ENCODE data around the gene MYL5.
"Not testable (repeated sequence)": the region's sequence is repeated elsewhere in the genome, so short reads cannot be mapped to it uniquely, and the experiment has no call there.

The MYL5 gene

DNA sequence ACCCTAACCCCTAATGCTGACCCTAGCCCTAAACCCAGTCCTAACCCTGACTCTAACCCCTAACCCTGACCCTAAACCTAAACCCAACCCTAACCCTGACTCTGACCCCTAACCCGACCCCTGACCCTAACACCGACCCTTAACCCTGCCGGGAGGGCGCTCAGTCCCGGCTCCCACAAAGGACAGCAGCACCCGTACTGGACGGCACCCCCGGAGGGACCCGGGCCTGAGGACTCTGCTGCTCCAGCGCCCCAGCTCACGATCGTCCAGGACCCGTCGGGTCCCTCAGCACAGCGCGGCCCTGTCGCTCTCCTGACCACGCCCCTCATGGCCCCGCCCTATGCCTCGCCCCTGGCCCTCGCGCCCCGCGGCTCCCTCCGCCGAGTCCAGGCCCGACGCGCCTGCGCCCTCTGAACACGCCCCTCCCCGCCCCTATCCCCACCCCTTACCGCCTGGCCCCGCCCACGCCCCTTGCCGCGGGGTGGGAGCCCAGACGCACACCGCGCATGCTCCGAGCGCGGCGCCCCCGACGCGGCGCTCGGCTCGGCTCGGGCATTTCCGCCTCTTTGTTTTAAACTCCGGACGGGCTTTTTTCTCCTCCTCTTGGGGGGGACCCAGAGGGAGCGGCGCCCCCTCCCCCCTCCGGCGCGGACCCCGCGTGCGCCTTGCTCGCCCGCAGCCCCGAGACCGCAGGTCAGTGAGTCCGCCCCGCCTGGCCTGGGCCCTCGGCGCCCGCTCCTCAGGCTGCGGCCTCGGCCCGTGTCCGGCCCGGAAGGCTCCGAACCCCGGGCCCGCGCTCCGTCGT lies 31.1 kb downstream of the MYL5 start, which contains the start of gene PCGF3:
Gene PCGF3, plus strand, starts transcription at position 555 of the 805 bp plus-strand sequence. CDS start 27,849 bp downstream, outside the sequence.
- peaks cover 24% of the 10 kb centered on the region for H3K36me3 ChIP-seq (ENCODE audit: insufficient read depth, insufficient read length, low read length)
- peaks cover 16% of the 10 kb centered on the region for H3K4me1 ChIP-seq (ENCODE audit: insufficient read depth, insufficient read length)
- no peak for TF ChIP-seq ZNF274 (IDR thresholded peaks at IDR 0.05; ENCODE audit: low read depth, low read length)
- no peak for TF ChIP-seq SUZ12 (IDR thresholded peaks at IDR 0.05; ENCODE audit: extremely low read depth, insufficient read depth, insufficient read length)
- TF ChIP-seq YY1 (IDR thresholded peaks at IDR 0.05; ENCODE audit: insufficient read depth, insufficient read length): no peak
- H3K9me3 ChIP-seq (ENCODE audit: insufficient read depth, low read length): no peaks in the 10 kb centered on the region
- peaks cover 7% of the 10 kb centered on the region for H3K27me3 ChIP-seq (ENCODE audit: insufficient read depth, insufficient read length)
- H3K4me3 ChIP-seq (ENCODE audit: insufficient read length, low read depth): peak within 1 kb of the TSS; percentile 83
- H3K9ac ChIP-seq (ENCODE audit: insufficient read length, low read depth): peak within 1 kb of the TSS; percentile 98
- DNase-seq (ENCODE audit: low read depth, low spot score): peak; percentile 87

DNA sequence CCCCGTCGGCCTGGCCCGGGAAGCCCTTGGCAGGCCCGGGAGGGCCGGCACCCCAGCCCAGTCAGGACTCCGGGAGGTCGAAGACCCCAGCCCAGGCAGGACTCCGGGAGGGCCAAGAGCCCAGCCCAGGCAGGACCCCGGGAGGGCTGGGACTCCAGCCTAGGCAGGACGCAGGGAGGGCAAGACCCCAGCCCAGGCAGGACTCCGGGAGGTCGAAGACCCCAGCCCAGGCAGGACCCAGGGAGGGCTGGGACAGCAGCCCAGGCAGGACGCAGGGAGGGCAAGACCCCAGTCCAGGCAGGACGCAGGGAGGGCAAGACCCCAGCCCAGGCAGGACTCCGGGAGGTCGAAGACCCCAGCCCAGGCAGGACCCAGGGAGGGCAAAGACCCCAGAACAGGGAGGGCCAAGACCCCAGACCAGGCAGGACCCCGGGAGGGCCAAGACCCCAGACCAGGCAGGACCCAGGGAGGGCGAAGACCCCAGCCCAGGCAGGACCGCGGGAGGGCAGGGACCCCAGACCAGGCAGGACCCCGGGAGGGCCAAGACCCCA lies 31.8 kb downstream of the MYL5 start:
- H3K9ac ChIP-seq (ENCODE audit: insufficient read length, low read depth): peak overlapping the region; percentile 98
- not testable (repeated sequence) for H3K27me3 ChIP-seq (ENCODE audit: insufficient read depth, insufficient read length); H3K9me3 ChIP-seq (ENCODE audit: insufficient read depth, low read length); DNase-seq (ENCODE audit: low read depth, low spot score)
- H3K36me3 ChIP-seq (ENCODE audit: insufficient read depth, insufficient read length, low read length): peaks cover 30% of the 10 kb centered on the region
- peaks cover 16% of the 10 kb centered on the region for H3K4me1 ChIP-seq (ENCODE audit: insufficient read depth, insufficient read length)
- peak overlapping the region; percentile 83 for H3K4me3 ChIP-seq (ENCODE audit: insufficient read length, low read depth)

DNA sequence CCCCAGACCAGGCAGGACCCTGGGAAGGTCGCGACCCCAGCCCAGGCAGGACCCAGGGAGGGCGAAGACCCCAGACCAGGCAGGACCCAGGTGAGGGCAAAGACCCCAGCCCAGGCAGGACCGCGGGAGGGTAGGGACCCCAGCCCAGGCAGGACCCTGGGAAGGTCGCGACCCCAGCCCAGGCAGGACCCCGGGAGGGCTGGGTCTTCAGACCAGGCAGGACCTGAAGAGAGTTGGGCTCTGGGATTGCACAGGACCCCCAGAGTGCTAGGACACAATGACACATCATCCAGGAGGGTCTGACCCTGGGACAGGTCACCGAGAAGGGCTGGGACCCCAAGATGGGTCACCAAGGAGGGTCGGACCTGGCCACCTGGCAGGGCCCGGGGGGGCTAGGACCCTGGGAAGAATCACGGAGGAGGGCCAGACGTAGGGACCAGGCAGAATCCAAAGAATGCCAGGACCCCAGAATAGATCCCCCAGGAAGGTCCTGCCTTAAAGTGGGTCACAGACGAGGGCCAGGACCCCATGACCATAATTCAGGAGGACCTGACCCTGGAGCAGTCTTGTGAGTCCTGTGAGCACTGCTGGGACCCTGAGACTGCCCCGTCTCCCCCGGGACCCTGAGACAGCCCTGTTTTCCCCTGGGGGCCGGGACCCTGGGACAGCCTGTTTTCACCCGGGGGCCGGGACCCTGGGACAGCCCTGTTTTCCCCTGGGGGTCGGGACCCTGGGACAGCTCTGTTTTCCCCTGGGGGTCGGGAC lies 32.7 kb downstream of the MYL5 start:
- Histone ChIP-seq H3K27me3 (ENCODE audit: insufficient read depth, insufficient read length) (peaks cover 7% of the 10 kb centered on the region), H3K9me3 (ENCODE audit: insufficient read depth, low read length) (no peaks in the 10 kb centered on the region), H3K4me1 (ENCODE audit: insufficient read depth, insufficient read length) (peaks cover 16% of the 10 kb centered on the region), H3K4me3 (ENCODE audit: insufficient read length, low read depth) (peak overlapping the region; percentile 38), H3K9ac (ENCODE audit: insufficient read length, low read depth) (peak overlapping the region; percentile 79), H3K36me3 (ENCODE audit: insufficient read depth, insufficient read length, low read length) (peaks cover 30% of the 10 kb centered on the region)
- TF ChIP-seq ZNF274 (IDR thresholded peaks at IDR 0.05; ENCODE audit: low read depth, low read length) (no peak), YY1 (IDR thresholded peaks at IDR 0.05; ENCODE audit: insufficient read depth, insufficient read length) (no peak), SUZ12 (IDR thresholded peaks at IDR 0.05; ENCODE audit: extremely low read depth, insufficient read depth, insufficient read length) (no peak)
- no peak for DNase-seq (ENCODE audit: low read depth, low spot score)

DNA sequence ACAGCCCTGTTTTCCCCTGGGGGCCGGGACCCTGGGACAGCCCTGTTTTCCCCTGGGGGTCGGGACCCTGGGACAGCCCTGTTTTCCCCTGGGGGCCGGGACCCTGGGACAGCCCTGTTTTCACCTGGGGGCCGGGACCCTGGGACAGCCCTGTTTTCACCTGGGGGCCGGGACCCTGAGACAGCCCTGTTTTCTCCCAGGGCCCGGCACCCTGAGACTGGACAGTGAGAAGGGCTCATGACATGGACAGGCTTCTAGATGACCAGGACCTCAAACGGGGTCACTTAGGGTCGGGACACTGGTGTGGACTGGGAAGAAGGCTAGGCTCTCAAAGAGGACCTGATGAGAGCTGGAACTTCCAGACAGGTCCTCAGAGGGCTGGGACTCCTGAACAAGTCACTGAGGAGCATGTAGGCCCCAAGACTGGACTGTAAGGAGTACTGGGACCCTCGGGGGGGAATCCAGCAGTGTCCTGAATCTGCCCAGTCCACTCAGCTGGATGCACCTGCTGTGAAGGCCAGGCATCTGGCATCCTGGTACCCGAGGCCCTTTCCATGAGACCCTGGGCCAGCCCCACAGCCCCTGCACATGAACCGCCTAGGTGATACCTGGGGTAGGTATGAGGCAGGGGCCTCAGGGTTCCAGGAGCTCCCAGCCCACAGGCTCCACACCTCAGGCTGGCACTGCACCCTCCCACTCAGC lies 33.7 kb downstream of the MYL5 start:
- H3K4me1 ChIP-seq (ENCODE audit: insufficient read depth, insufficient read length): peaks cover 16% of the 10 kb centered on the region
- no peak for DNase-seq (ENCODE audit: low read depth, low spot score)
- H3K9ac ChIP-seq (ENCODE audit: insufficient read length, low read depth): peak overlapping the region; percentile 21

DNA sequence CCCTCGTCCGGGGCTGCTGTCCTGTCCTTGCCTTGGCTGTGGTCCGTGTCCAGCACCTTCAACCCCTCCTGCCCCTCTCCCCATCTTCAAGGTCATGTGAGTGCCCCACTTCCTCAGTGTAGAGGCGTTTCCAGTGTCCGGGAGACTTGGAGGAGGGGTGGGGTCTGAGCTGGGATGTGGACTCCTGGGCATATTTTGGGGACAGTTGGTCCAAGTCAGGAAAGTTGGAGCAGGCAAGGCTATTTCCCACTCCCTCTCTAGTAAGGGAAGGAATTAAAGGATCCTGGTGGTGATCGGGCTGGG lies 34.2 kb downstream of the MYL5 start:
- Histone ChIP-seq H3K4me3 (ENCODE audit: insufficient read length, low read depth) (no peak overlapping the region), H3K9me3 (ENCODE audit: insufficient read depth, low read length) (no peaks in the 10 kb centered on the region)

More for the DNA sequence above, 33.7 kb downstream of the MYL5 start:
- Histone ChIP-seq H3K4me3 (ENCODE audit: insufficient read length, low read depth) (no peak overlapping the region), H3K9me3 (ENCODE audit: insufficient read depth, low read length) (no peaks in the 10 kb centered on the region), H3K36me3 (ENCODE audit: insufficient read depth, insufficient read length, low read length) (peaks cover 30% of the 10 kb centered on the region), H3K27me3 (ENCODE audit: insufficient read depth, insufficient read length) (peaks cover 7% of the 10 kb centered on the region)
- no peak for TF ChIP-seq ZNF274 (IDR thresholded peaks at IDR 0.05; ENCODE audit: low read depth, low read length)
- TF ChIP-seq YY1 (IDR thresholded peaks at IDR 0.05; ENCODE audit: insufficient read depth, insufficient read length): no peak
- no peak for TF ChIP-seq SUZ12 (IDR thresholded peaks at IDR 0.05; ENCODE audit: extremely low read depth, insufficient read depth, insufficient read length)

DNA sequence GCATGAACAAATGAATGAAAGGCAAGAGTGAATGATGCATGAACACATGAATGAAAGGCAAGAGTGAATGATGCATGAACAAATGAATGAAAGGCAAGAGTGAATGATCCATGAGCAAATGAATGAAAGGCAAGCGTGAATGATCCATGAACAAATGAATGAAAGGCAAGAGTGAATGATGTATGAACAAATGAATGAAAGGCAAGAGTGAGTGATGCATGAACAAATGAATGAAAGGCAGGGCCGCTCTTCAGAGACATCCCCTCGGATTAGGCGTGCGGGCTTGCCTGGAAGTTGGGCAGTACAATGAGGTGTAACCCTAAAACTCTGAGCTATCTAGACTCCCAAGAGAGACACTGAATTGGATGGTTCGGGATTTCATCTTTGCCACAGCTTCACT lies 35.0 kb downstream of the MYL5 start:
- H3K36me3 ChIP-seq (ENCODE audit: insufficient read depth, insufficient read length, low read length): peaks cover 43% of the 10 kb centered on the region
- no peak for DNase-seq (ENCODE audit: low read depth, low spot score)
- peaks cover 7% of the 10 kb centered on the region for H3K27me3 ChIP-seq (ENCODE audit: insufficient read depth, insufficient read length)
- H3K9ac ChIP-seq (ENCODE audit: insufficient read length, low read depth): no peak overlapping the region
- TF ChIP-seq ZNF274 (IDR thresholded peaks at IDR 0.05; ENCODE audit: low read depth, low read length) (no peak), YY1 (IDR thresholded peaks at IDR 0.05; ENCODE audit: insufficient read depth, insufficient read length) (no peak), SUZ12 (IDR thresholded peaks at IDR 0.05; ENCODE audit: extremely low read depth, insufficient read depth, insufficient read length) (no peak)
- H3K4me3 ChIP-seq (ENCODE audit: insufficient read length, low read depth): no peak overlapping the region
- H3K9me3 ChIP-seq (ENCODE audit: insufficient read depth, low read length): no peaks in the 10 kb centered on the region
- H3K4me1 ChIP-seq (ENCODE audit: insufficient read depth, insufficient read length): peaks cover 11% of the 10 kb centered on the region

More for the DNA sequence above, 34.2 kb downstream of the MYL5 start:
- no peak for DNase-seq (ENCODE audit: low read depth, low spot score)
- Histone ChIP-seq H3K27me3 (ENCODE audit: insufficient read depth, insufficient read length) (peaks cover 7% of the 10 kb centered on the region), H3K9ac (ENCODE audit: insufficient read length, low read depth) (peak overlapping the region; percentile 21), H3K36me3 (ENCODE audit: insufficient read depth, insufficient read length, low read length) (peaks cover 35% of the 10 kb centered on the region), H3K4me1 (ENCODE audit: insufficient read depth, insufficient read length) (peaks cover 19% of the 10 kb centered on the region)
- no peak for TF ChIP-seq YY1 (IDR thresholded peaks at IDR 0.05; ENCODE audit: insufficient read depth, insufficient read length)
- TF ChIP-seq ZNF274 (IDR thresholded peaks at IDR 0.05; ENCODE audit: low read depth, low read length): no peak
- no peak for TF ChIP-seq SUZ12 (IDR thresholded peaks at IDR 0.05; ENCODE audit: extremely low read depth, insufficient read depth, insufficient read length)
